OCI-LY3 (cell line): ENCODE measurements around the gene BOLA2B.

ENCODE experiments used
- EZH2phosphoT487 ChIP-seq: fragments of 200-600 bp; shearing (Covaris generic); IDR thresholded peaks from 2 replicates; pipeline ENCODE4 v1.6.1; 2018; ENCODE audit warnings: antibody characterized with exemption, mixed run types, low read depth
- TF ChIP-seq, protein P1 (sequence below): fragments of 200-600, 300-600 bp; sonication (generic); IDR thresholded peaks from 2 replicates; pipeline ENCODE4 v1.5.1; 2014; ENCODE audit warnings: antibody characterized with exemption, low read length, low read depth

GRCh38 chr16:30151091-30151490 is 42.4 kb downstream of the BOLA2B start:
- TF ChIP-seq, protein P1, sequence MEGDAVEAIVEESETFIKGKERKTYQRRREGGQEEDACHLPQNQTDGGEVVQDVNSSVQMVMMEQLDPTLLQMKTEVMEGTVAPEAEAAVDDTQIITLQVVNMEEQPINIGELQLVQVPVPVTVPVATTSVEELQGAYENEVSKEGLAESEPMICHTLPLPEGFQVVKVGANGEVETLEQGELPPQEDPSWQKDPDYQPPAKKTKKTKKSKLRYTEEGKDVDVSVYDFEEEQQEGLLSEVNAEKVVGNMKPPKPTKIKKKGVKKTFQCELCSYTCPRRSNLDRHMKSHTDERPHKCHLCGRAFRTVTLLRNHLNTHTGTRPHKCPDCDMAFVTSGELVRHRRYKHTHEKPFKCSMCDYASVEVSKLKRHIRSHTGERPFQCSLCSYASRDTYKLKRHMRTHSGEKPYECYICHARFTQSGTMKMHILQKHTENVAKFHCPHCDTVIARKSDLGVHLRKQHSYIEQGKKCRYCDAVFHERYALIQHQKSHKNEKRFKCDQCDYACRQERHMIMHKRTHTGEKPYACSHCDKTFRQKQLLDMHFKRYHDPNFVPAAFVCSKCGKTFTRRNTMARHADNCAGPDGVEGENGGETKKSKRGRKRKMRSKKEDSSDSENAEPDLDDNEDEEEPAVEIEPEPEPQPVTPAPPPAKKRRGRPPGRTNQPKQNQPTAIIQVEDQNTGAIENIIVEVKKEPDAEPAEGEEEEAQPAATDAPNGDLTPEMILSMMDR: no peak
- TF ChIP-seq EZH2phosphoT487: no peak
